Measurements from ENCODE around the gene PLEKHG1. TPM values are rescaled to one million over a fixed set of nuclear protein-coding genes. Genes with fewer than 3 reads are reported as not detected.

Gene PLEKHG1
- 66.2 TPM for total RNA-seq

GRCh38 chr6:150599199-150600009 lies at the start of gene PLEKHG1:
Gene PLEKHG1, plus strand, starts transcription at chr6:150599885. Its CDS starts 133,797 bp downstream, at chr6:150733682.

Other genes starting within 250 kb of the PLEKHG1 start
- gene IYD, start 230.9 kb upstream of the PLEKHG1 start, total RNA-seq: not detected